Epithelial cell of prostate (primary cell): ENCODE results near the gene FAM187B.
"Not testable (repeated sequence)": the region's sequence is repeated elsewhere in the genome, so short reads cannot be mapped to it uniquely, and the experiment has no call there.

ENCODE experiments used
- DNase-seq: peaks from one replicate; pipeline ENCODE4 v3.0.0-alpha.2; 2011; ENCODE audit warnings: low read depth, low spot score
- H3K27ac ChIP-seq: fragments of 450-650 bp; 2 replicates; pipeline ENCODE4 v1.5.1; 2017; ENCODE audit warnings: mild to moderate bottlenecking

Gene FAM187B

GRCh38 chr19:35240327-35240726 is 11.8 kb upstream of the FAM187B start:
- H3K27ac ChIP-seq: no peak overlapping the region
- no peak for DNase-seq

- H3K27ac ChIP-seq, DNase-seq: not testable (repeated sequence)
Observed at GRCh38 chr19:35239597-35239996, 11.1 kb upstream of the FAM187B start.

GRCh38 chr19:35236638-35237400 is 8.3 kb upstream of the FAM187B start:
- no peak overlapping the region for H3K27ac ChIP-seq
- DNase-seq: no peak

GRCh38 chr19:35232912-35233311 is 4.4 kb upstream of the FAM187B start:
- no peak for DNase-seq
- H3K27ac ChIP-seq: no peak overlapping the region

- DNase-seq: no peak
Observed at GRCh38 chr19:35231956-35232645, 3.6 kb upstream of the FAM187B start.

GRCh38 chr19:35229601-35230000 is 1.1 kb upstream of the FAM187B start:
- no peak overlapping the region for H3K27ac ChIP-seq
- DNase-seq: no peak

More at GRCh38 chr19:35231956-35232645, 3.6 kb upstream of the FAM187B start:
- no peak overlapping the region for H3K27ac ChIP-seq

GRCh38 chr19:35226748-35227147 is 1.8 kb downstream of the FAM187B start:
- no peak for DNase-seq
- H3K27ac ChIP-seq: no peak overlapping the region

GRCh38 chr19:35225951-35226350 is 2.6 kb downstream of the FAM187B start:
- H3K27ac ChIP-seq: no peak overlapping the region
- DNase-seq: no peak

- no peak for DNase-seq
- H3K27ac ChIP-seq: no peak overlapping the region
Observed at GRCh38 chr19:35224681-35225571, 3.6 kb downstream of the FAM187B start.

- no peak overlapping the region for H3K27ac ChIP-seq
- no peak for DNase-seq
Observed at GRCh38 chr19:35223862-35224505, 4.6 kb downstream of the FAM187B start.

GRCh38 chr19:35223084-35223790 is 5.3 kb downstream of the FAM187B start:
- H3K27ac ChIP-seq: no peak overlapping the region
- no peak for DNase-seq

- DNase-seq: no peak
- H3K27ac ChIP-seq: no peak overlapping the region
Observed at GRCh38 chr19:35222373-35223015, 6.0 kb downstream of the FAM187B start.

GRCh38 chr19:35220973-35221590 is 7.5 kb downstream of the FAM187B start:
- not testable (repeated sequence) for H3K27ac ChIP-seq, DNase-seq

GRCh38 chr19:35220315-35220921 is 8.1 kb downstream of the FAM187B start:
- no peak overlapping the region for H3K27ac ChIP-seq
- no peak for DNase-seq

GRCh38 chr19:35219008-35219407 is 9.5 kb downstream of the FAM187B start:
- H3K27ac ChIP-seq: no peak overlapping the region
- no peak for DNase-seq

GRCh38 chr19:35217649-35217990 is 10.9 kb downstream of the FAM187B start:
- no peak for DNase-seq
- H3K27ac ChIP-seq: no peak overlapping the region

- no peak for DNase-seq
- no peak overlapping the region for H3K27ac ChIP-seq
Observed at GRCh38 chr19:35216833-35217648, 11.5 kb downstream of the FAM187B start.
